Right atrium auricular region (tissue), 2 donors: ENCODE results near the gene RNF213. TPM values are rescaled to one million over a fixed set of nuclear protein-coding genes. Genes with fewer than 3 reads are reported as not detected.

Source experiments
- DNase-seq: peaks from one replicate; pipeline ENCODE4 v3.0.0-alpha.2; 2019; ENCODE audit warnings: low spot score
- H3K27ac ChIP-seq, 2 donors: fragments of 200-600 bp; sonication (generic); 1 replicate in 1 of 2; 2 replicates in 1 of 2; pipeline ENCODE4 v1.5.1; 2016 to 2019
- H3K27me3 ChIP-seq, 2 donors: fragments of 200-600 bp; sonication (generic); one replicate each; pipeline versions ENCODE4 v1.5.1 to v1.6.0; 2017 to 2019
- H3K36me3 ChIP-seq: fragments of 200-600 bp; sonication (generic); one replicate; pipeline ENCODE4 v1.5.1; 2016
- H3K4me1 ChIP-seq, 2 donors: fragments of 200-600 bp; sonication (generic); one replicate each; pipeline versions ENCODE4 v1.5.1 to v1.6.0; 2017 to 2019
- H3K4me3 ChIP-seq, 2 donors: fragments of 200-600 bp; sonication (generic); 1 replicate in 1 of 2; 2 replicates in 1 of 2; pipeline ENCODE4 v1.5.1; 2017 to 2019; ENCODE audit warnings: mild to moderate bottlenecking in 1 of 2, moderate library complexity in 1 of 2
- H3K9me3 ChIP-seq, 2 donors: fragments of 200-600 bp; sonication (generic); one replicate each; pipeline ENCODE4 v1.5.1; 2019
- total RNA-seq, 2 donors: library from RNA; depleted of rRNA; stranded (reverse); fragments of >200 nt; gene quantifications; one replicate each; pipeline ENCODE4 v1.1.0, GENCODE V29; 2016
- TF ChIP-seq, protein P1 (sequence below), 2 donors: fragments of 200-600 bp; sonication (generic); IDR thresholded peaks; one replicate each; pipeline ENCODE4 v1.5.1; 2019; ENCODE audit warnings: antibody characterized with exemption in 2 of 2

RNF213 gene
- total RNA-seq, 2 donors from 2014 or later, result 27.3 to 36.8 TPM

DNA sequence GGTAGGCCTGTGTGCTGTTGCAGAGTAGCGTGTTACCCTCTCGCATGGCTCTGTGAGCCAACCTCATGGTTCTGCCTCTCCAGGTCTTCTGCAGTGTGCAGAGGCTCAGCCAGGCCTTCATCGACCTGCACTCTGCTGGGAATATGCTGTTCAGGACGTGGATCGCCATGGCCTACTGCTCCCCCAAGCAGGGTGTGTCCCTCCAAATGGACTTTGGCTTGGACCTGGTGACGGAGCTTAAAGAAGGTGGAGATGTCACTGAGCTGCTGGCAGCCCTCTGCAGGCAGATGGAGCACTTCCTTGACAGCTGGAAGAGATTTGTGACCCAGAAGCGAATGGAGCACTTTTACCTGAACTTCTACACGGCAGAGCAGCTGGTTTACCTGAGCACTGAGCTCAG, 78.5 kb downstream of the RNF213 start:
- Histone ChIP-seq H3K4me1 (no peaks in the 10 kb centered on the region), H3K4me3 (no peak overlapping the region), H3K27ac (no peak overlapping the region), H3K27me3 (no peaks in the 10 kb centered on the region), H3K36me3 (peaks cover 81% of the 10 kb centered on the region), H3K9me3 (no peaks in the 10 kb centered on the region)
- DNase-seq, result no peak
- TF ChIP-seq, protein P1, sequence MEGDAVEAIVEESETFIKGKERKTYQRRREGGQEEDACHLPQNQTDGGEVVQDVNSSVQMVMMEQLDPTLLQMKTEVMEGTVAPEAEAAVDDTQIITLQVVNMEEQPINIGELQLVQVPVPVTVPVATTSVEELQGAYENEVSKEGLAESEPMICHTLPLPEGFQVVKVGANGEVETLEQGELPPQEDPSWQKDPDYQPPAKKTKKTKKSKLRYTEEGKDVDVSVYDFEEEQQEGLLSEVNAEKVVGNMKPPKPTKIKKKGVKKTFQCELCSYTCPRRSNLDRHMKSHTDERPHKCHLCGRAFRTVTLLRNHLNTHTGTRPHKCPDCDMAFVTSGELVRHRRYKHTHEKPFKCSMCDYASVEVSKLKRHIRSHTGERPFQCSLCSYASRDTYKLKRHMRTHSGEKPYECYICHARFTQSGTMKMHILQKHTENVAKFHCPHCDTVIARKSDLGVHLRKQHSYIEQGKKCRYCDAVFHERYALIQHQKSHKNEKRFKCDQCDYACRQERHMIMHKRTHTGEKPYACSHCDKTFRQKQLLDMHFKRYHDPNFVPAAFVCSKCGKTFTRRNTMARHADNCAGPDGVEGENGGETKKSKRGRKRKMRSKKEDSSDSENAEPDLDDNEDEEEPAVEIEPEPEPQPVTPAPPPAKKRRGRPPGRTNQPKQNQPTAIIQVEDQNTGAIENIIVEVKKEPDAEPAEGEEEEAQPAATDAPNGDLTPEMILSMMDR (IDR thresholded peaks at IDR 0.05), result no peak

DNA sequence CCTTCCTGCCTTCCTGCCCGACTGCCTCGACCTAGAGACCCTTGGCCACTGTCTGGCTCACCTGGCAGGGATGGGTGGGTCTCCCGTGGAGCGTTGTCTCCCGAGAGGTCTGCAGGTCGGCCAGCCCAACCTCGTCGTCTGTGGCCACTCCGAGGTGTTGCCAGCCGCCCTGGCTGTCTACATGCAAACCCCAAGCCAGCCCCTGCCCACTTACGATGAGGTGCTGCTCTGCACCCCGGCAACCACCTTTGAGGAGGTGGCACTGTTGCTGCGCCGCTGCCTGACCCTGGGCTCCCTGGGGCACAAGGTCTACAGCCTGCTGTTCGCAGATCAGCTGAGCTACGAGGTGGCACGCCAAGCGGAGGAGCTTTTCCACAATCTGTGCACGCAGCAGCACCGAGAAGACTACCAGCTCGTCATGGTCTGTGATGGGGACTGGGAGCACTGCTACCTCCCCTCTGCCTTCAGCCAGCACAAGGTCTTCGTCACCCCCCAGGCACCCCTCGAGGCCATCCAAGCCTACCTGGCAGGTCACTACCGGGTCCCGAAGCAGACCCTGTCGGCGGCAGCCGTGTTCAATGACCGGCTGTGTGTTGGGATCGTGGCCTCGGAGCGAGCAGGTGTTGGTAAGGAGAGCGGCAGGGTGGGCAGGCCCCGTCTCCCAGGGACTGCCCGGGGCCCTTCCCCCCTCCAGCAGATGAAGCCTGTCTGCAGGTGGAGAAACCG, 79.2 kb downstream of the RNF213 start:
- H3K36me3 ChIP-seq, result peaks cover 81% of the 10 kb centered on the region
- DNase-seq, result no peak

DNA sequence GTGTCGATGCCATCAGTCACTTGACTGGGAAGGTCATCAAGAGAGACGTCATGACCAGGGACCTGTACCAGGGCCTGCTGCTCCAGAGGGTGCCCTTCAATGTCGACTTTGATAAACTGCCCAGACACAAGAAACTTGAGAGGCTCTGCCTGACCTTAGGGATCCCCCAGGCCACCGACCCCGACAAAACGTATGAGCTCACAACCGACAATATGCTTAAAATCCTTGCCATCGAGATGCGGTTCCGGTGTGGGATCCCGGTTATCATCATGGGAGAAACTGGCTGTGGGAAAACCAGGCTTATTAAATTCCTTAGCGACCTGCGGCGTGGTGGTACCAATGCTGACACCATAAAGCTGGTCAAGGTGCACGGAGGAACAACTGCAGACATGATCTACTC, 84.7 kb downstream of the RNF213 start:
- no peaks in the 10 kb centered on the region for H3K9me3 ChIP-seq
- no peak for DNase-seq
- H3K4me1 ChIP-seq, result no peaks in the 10 kb centered on the region
- TF ChIP-seq, protein P1 (IDR thresholded peaks at IDR 0.05), result no peak
- no peak overlapping the region for H3K27ac ChIP-seq
- peaks cover 87% of the 10 kb centered on the region for H3K36me3 ChIP-seq
- no peak overlapping the region for H3K4me3 ChIP-seq
- no peaks in the 10 kb centered on the region for H3K27me3 ChIP-seq

More for the DNA sequence above, 79.2 kb downstream of the RNF213 start:
- no peaks in the 10 kb centered on the region for H3K4me1 ChIP-seq
- no peaks in the 10 kb centered on the region for H3K27me3 ChIP-seq
- H3K27ac ChIP-seq, result no peak overlapping the region
- TF ChIP-seq, protein P1 (IDR thresholded peaks at IDR 0.05), result no peak
- H3K9me3 ChIP-seq, result no peaks in the 10 kb centered on the region
- H3K4me3 ChIP-seq, result no peak overlapping the region

DNA sequence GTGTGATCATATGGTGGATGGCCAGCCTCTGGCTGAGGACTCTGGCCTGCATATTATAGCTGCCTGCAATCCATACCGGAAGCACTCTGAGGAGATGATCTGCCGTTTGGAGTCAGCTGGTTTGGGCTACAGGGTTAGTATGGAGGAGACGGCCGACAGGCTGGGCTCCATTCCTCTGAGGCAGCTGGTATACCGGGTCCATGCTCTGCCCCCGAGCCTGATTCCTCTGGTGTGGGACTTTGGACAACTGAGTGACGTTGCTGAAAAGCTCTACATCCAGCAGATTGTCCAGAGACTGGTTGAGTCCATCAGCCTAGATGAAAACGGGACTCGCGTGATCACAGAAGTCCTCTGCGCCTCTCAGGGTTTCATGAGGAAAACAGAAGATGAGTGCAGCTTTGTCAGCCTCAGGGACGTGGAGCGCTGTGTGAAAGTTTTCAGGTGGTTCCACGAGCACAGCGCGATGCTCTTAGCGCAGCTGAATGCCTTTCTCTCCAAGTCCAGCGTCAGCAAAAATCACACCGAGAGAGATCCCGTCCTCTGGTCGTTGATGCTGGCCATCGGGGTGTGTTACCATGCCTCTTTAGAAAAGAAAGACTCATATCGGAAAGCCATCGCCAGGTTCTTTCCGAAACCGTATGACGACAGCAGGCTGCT, 85.3 kb downstream of the RNF213 start:
- DNase-seq, result no peak
- Histone ChIP-seq H3K4me3 (no peak overlapping the region), H3K27me3 (no peaks in the 10 kb centered on the region), H3K27ac (no peak overlapping the region), H3K9me3 (no peaks in the 10 kb centered on the region), H3K4me1 (no peaks in the 10 kb centered on the region), H3K36me3 (peaks cover 93% of the 10 kb centered on the region)
- TF ChIP-seq, protein P1 (IDR thresholded peaks at IDR 0.05), result no peak

DNA sequence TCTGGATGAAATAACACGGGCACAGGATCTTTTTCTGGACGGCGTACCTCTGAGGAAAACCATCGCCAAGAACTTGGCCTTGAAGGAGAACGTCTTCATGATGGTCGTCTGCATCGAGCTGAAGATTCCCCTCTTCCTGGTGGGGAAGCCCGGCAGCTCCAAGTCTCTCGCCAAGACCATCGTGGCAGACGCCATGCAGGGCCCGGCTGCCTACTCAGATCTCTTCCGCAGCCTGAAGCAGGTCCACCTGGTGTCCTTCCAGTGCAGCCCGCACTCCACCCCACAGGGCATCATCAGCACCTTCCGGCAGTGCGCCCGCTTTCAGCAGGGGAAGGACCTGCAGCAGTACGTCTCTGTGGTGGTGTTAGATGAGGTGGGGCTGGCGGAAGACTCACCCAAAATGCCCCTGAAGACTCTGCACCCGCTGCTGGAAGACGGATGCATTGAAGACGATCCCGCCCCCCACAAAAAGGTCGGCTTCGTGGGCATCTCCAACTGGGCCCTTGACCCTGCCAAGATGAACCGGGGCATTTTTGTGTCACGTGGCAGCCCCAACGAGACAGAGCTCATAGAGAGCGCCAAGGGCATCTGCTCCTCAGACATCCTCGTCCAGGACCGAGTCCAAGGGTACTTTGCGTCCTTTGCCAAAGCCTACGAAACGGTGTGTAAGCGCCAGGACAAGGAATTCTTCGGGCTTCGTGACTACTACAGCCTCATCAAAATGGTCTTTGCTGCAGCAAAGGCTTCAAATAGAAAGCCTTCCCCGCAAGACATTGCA, 86.0 kb downstream of the RNF213 start:
- Histone ChIP-seq H3K4me1 (no peaks in the 10 kb centered on the region), H3K27ac (no peak overlapping the region), H3K27me3 (no peaks in the 10 kb centered on the region), H3K36me3 (peaks cover 96% of the 10 kb centered on the region), H3K4me3 (no peak overlapping the region), H3K9me3 (no peaks in the 10 kb centered on the region)
- DNase-seq, result no peak
- TF ChIP-seq, protein P1 (IDR thresholded peaks at IDR 0.05), result no peak
